ENCODE results near the gene GGT5.
"Not testable (repeated sequence)": the region's sequence is repeated elsewhere in the genome, so short reads cannot be mapped to it uniquely, and the experiment has no call there.

Gene GGT5

GRCh38 chr22:24230911-24231656 is 13.8 kb downstream of the GGT5 start:
- peak; percentile 38 to 62 for DNase-seq

- no peak for DNase-seq
Measured at GRCh38 chr22:24225951-24226350, 18.9 kb downstream of the GGT5 start.

GRCh38 chr22:24225044-24225601 is 19.8 kb downstream of the GGT5 start:
- no peak for DNase-seq

GRCh38 chr22:24224468-24224867 is 20.4 kb downstream of the GGT5 start:
- DNase-seq, result no peak

- no peak for DNase-seq
Measured at GRCh38 chr22:24219750-24220149, 25.1 kb downstream of the GGT5 start.

GRCh38 chr22:24217384-24217783 is 27.5 kb downstream of the GGT5 start:
- no peak for DNase-seq

GRCh38 chr22:24216541-24217209 is 28.2 kb downstream of the GGT5 start:
- DNase-seq, result no peak

- DNase-seq, result no peak
Measured at GRCh38 chr22:24214467-24215285, 30.2 kb downstream of the GGT5 start.

GRCh38 chr22:24213111-24213510 is 31.8 kb downstream of the GGT5 start:
- DNase-seq, result not testable (repeated sequence)

GRCh38 chr22:24211716-24212115 is 33.2 kb downstream of the GGT5 start:
- not testable (repeated sequence) for DNase-seq

- not testable (repeated sequence) for DNase-seq
Measured at GRCh38 chr22:24210409-24210808, 34.5 kb downstream of the GGT5 start.

- no peak for DNase-seq
Measured at GRCh38 chr22:24209687-24210086, 35.2 kb downstream of the GGT5 start.

GRCh38 chr22:24209016-24209415 is 35.9 kb downstream of the GGT5 start:
- DNase-seq, result no peak

GRCh38 chr22:24208012-24208749 is 36.7 kb downstream of the GGT5 start:
- DNase-seq, result no peak

- DNase-seq, result no peak
Measured at GRCh38 chr22:24207264-24208011, 37.4 kb downstream of the GGT5 start.

- not testable (repeated sequence) for DNase-seq
Measured at GRCh38 chr22:24206460-24207263, 38.2 kb downstream of the GGT5 start.

- DNase-seq, result no peak
Measured at GRCh38 chr22:24205438-24206195, 39.3 kb downstream of the GGT5 start.

GRCh38 chr22:24203856-24204255 is 41.0 kb downstream of the GGT5 start:
- not testable (repeated sequence) for DNase-seq

GRCh38 chr22:24201681-24202614 is 42.9 kb downstream of the GGT5 start:
- no peak for DNase-seq

Measured in stimulated activated CD4-positive, alpha-beta T cell treated with anti-CD3 and anti-CD28 coated beads, Interleukin-4, amount 100 ng/mL, for 4 hours (primary cell).